Heart left ventricle (tissue), 16 donors: ENCODE measurements around the gene ALK. TPM values are rescaled to one million over a fixed set of nuclear protein-coding genes. Genes with fewer than 3 reads are reported as not detected.

Experiments
- ATAC-seq, 4 donors: fragments of 200-7000 bp; cut with Tn5 transposase; one replicate each; pipeline ENCODE4 v1.9.1; 2020 to 2022; ENCODE audit warnings: moderate library complexity in 4 of 4, mild to moderate bottlenecking in 3 of 4, moderate number of reproducible peaks in 1 of 4
- DNase-seq, 5 donors: peaks; one replicate each; pipeline ENCODE4 v3.0.0-alpha.2; 2020
- H3K27ac ChIP-seq, 12 donors: fragments of 200-600 bp; sonication (generic) in 4 of 12; one replicate each; pipeline versions ENCODE4 v1.5.0 to v1.8.0; 2016 to 2022; ENCODE audit warnings: mild to moderate bottlenecking in 2 of 12
- H3K27me3 ChIP-seq, 9 donors: fragments of 200-600 bp; sonication (generic) in 2 of 9; one replicate each; pipeline versions ENCODE4 v1.5.1 to v1.8.0; 2016 to 2022; ENCODE audit warnings: mild to moderate bottlenecking in 3 of 9
- H3K36me3 ChIP-seq, 9 donors: fragments of 200-600 bp; sonication (generic) in 2 of 9; one replicate each; pipeline versions ENCODE4 v1.5.0 to v1.8.0; 2018 to 2022; ENCODE audit warnings: mild to moderate bottlenecking in 2 of 9
- H3K4me1 ChIP-seq, 12 donors: fragments of 200-600 bp; sonication (generic) in 4 of 12; one replicate each; pipeline versions ENCODE4 v1.5.0 to v1.8.0; 2016 to 2022; ENCODE audit warnings: mild to moderate bottlenecking in 3 of 12
- H3K4me3 ChIP-seq, 12 donors: fragments of 200-600 bp; sonication (generic) in 4 of 12; one replicate each; pipeline versions ENCODE4 v1.5.0 to v1.8.0; 2017 to 2022; ENCODE audit warnings: mild to moderate bottlenecking in 9 of 12, moderate library complexity in 4 of 12
- H3K9me3 ChIP-seq, 12 donors: fragments of 200-600 bp; sonication (generic) in 4 of 12; one replicate each; pipeline versions ENCODE4 v1.5.0 to v1.8.0; 2016 to 2022; ENCODE audit warnings: mild to moderate bottlenecking in 1 of 12
- POLR2A ChIP-seq, 2 donors: fragments of 450-650 bp; IDR thresholded peaks; one replicate each; pipeline ENCODE4 v1.6.1; 2017; ENCODE audit warnings: antibody characterized with exemption in 2 of 2, mild to moderate bottlenecking in 2 of 2, moderate library complexity in 2 of 2
- WGBS, 4 donors: extraction: QIAGEN DNeasy Blood & Tissue Kit in 2 of 4; methylation state at CpG; one replicate each; pipeline versions ENCODE4 v1.1.5 to v1.1.7; 2013 to 2018; 5-methylcytosine and 5-hydroxymethylcytosine counted together
- intact Hi-C, 10 donors: fragments of 100-400 bp; cut with DNase I; formaldehyde crosslinking; loops; one replicate each; pipeline versions ENCODE4 v1.11.1 to v1.14.2; 2022
- polyA plus RNA-seq, 2 donors: library from polyadenylated mRNA; stranded (reverse); fragments of 200-250 nt; gene quantifications; one replicate each; pipeline ENCODE4 v1.2.3, GENCODE V29; 2013
- total RNA-seq, 9 donors: library from RNA; depleted of rRNA in 2 of 9; stranded (reverse); fragments of >200 nt in 2 of 9; fragmentation: NEBNext Ultra II Directional in 3 of 9; extraction: Animal tissue kit (Norgen Biotek cat#: 25700) in 3 of 9; gene quantifications; one replicate each; pipeline versions ENCODE4 v1.1.0 to v1.2.4, GENCODE V29; 2016 to 2023
- TF ChIP-seq, protein P1 (sequence below), 12 donors: fragments of 200-600 bp; sonication (generic) in 4 of 12; IDR thresholded peaks; one replicate each; pipeline versions ENCODE4 v1.5.0 to v1.8.0; 2018 to 2022; ENCODE audit warnings: antibody characterized with exemption in 12 of 12, mild to moderate bottlenecking in 5 of 12
- donor health status: ischemic (EF 13 %, LVEDD 7.1; RV severe dilation, severe dysfunction).
- donor health status: healthy with polysubstance abuse.
- donor health status: DM: no; HTN: yes; CAD: no.
- donor health status: DM: no; HTN: no; CAD: no.
- donor health status: ischemic (EF 25% LVEDD 6.9; RV normal size, moderate dysfunction).
- donor health status: ischemic (EF 25% LVEDD 5.7; RV mildly dilated, moderate dysfunction).
- donor health status: healthy.
- donor health status: DM: yes; HTN: yes; CAD: no.
- donor health status: ischemic (EF 35%, LVEDD 5.7; RV mildly dilated, moderate dysfunction).
- donor health status: nonischemic (EF 11% LVEDD 7.7; RV severe dilation, severe dysfunction).
- donor health status: DM: yes; HTN: yes; CAD: no.
- donor health status: PGD.
- donor health status: ischemic (EF 29% LVEDD 5.4; RV normal size, mild dysfunction).
- donor health status: nonischemic (EF 23%, LVEDD 6.1; RV moderate dilation, normal function).

Gene ALK
- total and polyA plus RNA-seq, 11 donors, result 0.05 to 0.50 (median 0.13) TPM; not detected in 5

- 64 to 68% (median 66%) methylated on average over 6 of the region's 6 CpGs for WGBS, 4 donors
- H3K36me3 ChIP-seq, result no peaks in the 10 kb centered on the region
- no peak for TF ChIP-seq POLR2A (IDR thresholded peaks at IDR 0.05)
- TF ChIP-seq, protein P1, sequence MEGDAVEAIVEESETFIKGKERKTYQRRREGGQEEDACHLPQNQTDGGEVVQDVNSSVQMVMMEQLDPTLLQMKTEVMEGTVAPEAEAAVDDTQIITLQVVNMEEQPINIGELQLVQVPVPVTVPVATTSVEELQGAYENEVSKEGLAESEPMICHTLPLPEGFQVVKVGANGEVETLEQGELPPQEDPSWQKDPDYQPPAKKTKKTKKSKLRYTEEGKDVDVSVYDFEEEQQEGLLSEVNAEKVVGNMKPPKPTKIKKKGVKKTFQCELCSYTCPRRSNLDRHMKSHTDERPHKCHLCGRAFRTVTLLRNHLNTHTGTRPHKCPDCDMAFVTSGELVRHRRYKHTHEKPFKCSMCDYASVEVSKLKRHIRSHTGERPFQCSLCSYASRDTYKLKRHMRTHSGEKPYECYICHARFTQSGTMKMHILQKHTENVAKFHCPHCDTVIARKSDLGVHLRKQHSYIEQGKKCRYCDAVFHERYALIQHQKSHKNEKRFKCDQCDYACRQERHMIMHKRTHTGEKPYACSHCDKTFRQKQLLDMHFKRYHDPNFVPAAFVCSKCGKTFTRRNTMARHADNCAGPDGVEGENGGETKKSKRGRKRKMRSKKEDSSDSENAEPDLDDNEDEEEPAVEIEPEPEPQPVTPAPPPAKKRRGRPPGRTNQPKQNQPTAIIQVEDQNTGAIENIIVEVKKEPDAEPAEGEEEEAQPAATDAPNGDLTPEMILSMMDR (IDR thresholded peaks at IDR 0.05), result no peak
- intact Hi-C loops, result loop anchor here in 1 of 10 donors (10.0 kb wide), 1 partner anchor 611 kb away; no protein-coding TSS in a partner anchor
- DNase-seq (no peak), ATAC-seq (no peak)
- no peaks in the 10 kb centered on the region for H3K9me3 ChIP-seq
- no peaks in the 10 kb centered on the region for H3K4me1 ChIP-seq
- H3K4me3 ChIP-seq, result no peak overlapping the region
- H3K27me3 ChIP-seq, result peaks cover 0 to 23% (median 2%) of the 10 kb centered on the region in 9 donors
- no peak overlapping the region for H3K27ac ChIP-seq
Measured at GRCh38 chr2:29233428-29233827, 688.0 kb downstream of the ALK start.

GRCh38 chr2:29232041-29232440, 689.3 kb downstream of the ALK start:
- TF ChIP-seq POLR2A (IDR thresholded peaks at IDR 0.05), result no peak
- TF ChIP-seq, protein P1 (IDR thresholded peaks at IDR 0.05), result no peak
- DNase-seq (no peak), ATAC-seq (no peak)
- peaks cover 0 to 30% (median 4%) of the 10 kb centered on the region in 9 donors for H3K27me3 ChIP-seq
- H3K4me3 ChIP-seq, result no peak overlapping the region
- H3K27ac ChIP-seq, result no peak overlapping the region
- H3K36me3 ChIP-seq, result no peaks in the 10 kb centered on the region
- H3K4me1 ChIP-seq, result no peaks in the 10 kb centered on the region
- intact Hi-C loops, result loop anchor here in 1 of 10 donors (10.0 kb wide), 1 partner anchor 613 kb away; no protein-coding TSS in a partner anchor
- no peaks in the 10 kb centered on the region for H3K9me3 ChIP-seq
- WGBS, 4 donors, result 91 to 98% (median 93%) methylated on average over 8 to 14 of the region's 14 CpGs

GRCh38 chr2:29229640-29230039, 691.7 kb downstream of the ALK start:
- H3K4me3 ChIP-seq, result no peak overlapping the region
- peaks cover 0 to 39% (median 17%) of the 10 kb centered on the region in 9 donors for H3K27me3 ChIP-seq
- intact Hi-C loops, result loop anchor here in 1 of 10 donors (10.0 kb wide), 1 partner anchor 615 kb away; no protein-coding TSS in a partner anchor
- DNase-seq, result no peak
- 76 to 92% (median 86%) methylated on average over 5 to 9 of the region's 9 CpGs for WGBS, 4 donors
- no peak for ATAC-seq
- no peaks in the 10 kb centered on the region for H3K4me1 ChIP-seq
- TF ChIP-seq, protein P1 (IDR thresholded peaks at IDR 0.05), result no peak
- TF ChIP-seq POLR2A (IDR thresholded peaks at IDR 0.05), result no peak
- no peak overlapping the region for H3K27ac ChIP-seq
- no peaks in the 10 kb centered on the region for H3K36me3 ChIP-seq
- H3K9me3 ChIP-seq, result no peaks in the 10 kb centered on the region

- H3K27ac ChIP-seq, result no peak overlapping the region
- DNase-seq (no peak), ATAC-seq (no peak)
- TF ChIP-seq, protein P1 (IDR thresholded peaks at IDR 0.05), result no peak
- TF ChIP-seq POLR2A (IDR thresholded peaks at IDR 0.05), result no peak
- intact Hi-C loops, result no loop called here
- H3K9me3 ChIP-seq, result no peaks in the 10 kb centered on the region
- H3K4me1 ChIP-seq, result no peaks in the 10 kb centered on the region
- no peaks in the 10 kb centered on the region for H3K36me3 ChIP-seq
- 57 to 88% (median 67%) methylated on average over 2 to 9 of the region's 9 CpGs for WGBS, 4 donors
- H3K4me3 ChIP-seq, result no peak overlapping the region
- peaks cover 0 to 43% (median 17%) of the 10 kb centered on the region in 9 donors for H3K27me3 ChIP-seq
Measured at GRCh38 chr2:29228947-29229346, 692.4 kb downstream of the ALK start.
